HepG2 (cell line): ENCODE results near the gene TIMM44. TPM values are rescaled to one million over a fixed set of nuclear protein-coding genes. Genes with fewer than 3 reads are reported as not detected.

ENCODE experiments used
- RBFOX2 ChIP-seq: fragments of 200-400 bp; formaldehyde crosslinking; IDR thresholded peaks from 2 replicates; pipeline ENCODE4 v1.6.1; 2017; ENCODE audit warnings: low read depth, mild to moderate bottlenecking, low read length
- SUZ12 ChIP-seq: fragments of 150-350 bp; IDR thresholded peaks from 2 replicates; pipeline ENCODE4 v1.6.1; 2014; ENCODE audit warnings: low read depth, low read length
- TEAD2 ChIP-seq: sonication (generic); formaldehyde crosslinking; IDR thresholded peaks from 2 replicates; pipeline ENCODE4 v1.9.0; 2021; ENCODE audit warnings: missing genetic modification reagents
- ZNF572 ChIP-seq: sonication (generic); formaldehyde crosslinking; IDR thresholded peaks from 2 replicates; pipeline ENCODE4 v1.5.1; 2020; ENCODE audit warnings: mild to moderate bottlenecking, missing genetic modification reagents
- ZNF766 ChIP-seq: sonication (generic); formaldehyde crosslinking; IDR thresholded peaks from 2 replicates; pipeline ENCODE4 v1.5.0; 2020; ENCODE audit warnings: missing genetic modification reagents, borderline replicate concordance
- polyA plus RNA-seq, 8 experiments: library from polyadenylated mRNA; depleted of rRNA in 3 of 8; stranded (reverse) in 7 of 8; unstranded in 1 of 8; fragments of >200 nt; fragmentation: Illumina TruSeq in 4 of 8; extraction: Trizol in 4 of 8; gene quantifications; 2 replicates each; pipeline versions ENCODE4 v1.2.1 to v1.2.3, GENCODE V29; 2011 to 2016; ENCODE audit warnings: low read depth in 4 of 8, missing spikeins in 1 of 8, mixed read lengths in 1 of 8; ENCODE audit not compliant: insufficient read depth in 1 of 8
- total RNA-seq, 5 experiments: library from RNA; depleted of rRNA; stranded (reverse); fragments of >200 nt; fragmentation: Illumina TruSeq; extraction: Trizol; gene quantifications; 2 replicates each; pipeline ENCODE4 v1.2.3, GENCODE V29; 2016; ENCODE audit warnings: low read depth in 1 of 5
- TF ChIP-seq, protein P1 (sequence below): sonication (generic); formaldehyde crosslinking; IDR thresholded peaks from 2 replicates; pipeline ENCODE4 v1.4.0; 2020; ENCODE audit warnings: mild to moderate bottlenecking, missing genetic modification reagents
- TF ChIP-seq, protein P2 (sequence below): sonication (generic); formaldehyde crosslinking; IDR thresholded peaks from 2 replicates; pipeline ENCODE4 v1.5.1; 2020; ENCODE audit warnings: mild to moderate bottlenecking, missing genetic modification reagents, moderate library complexity

Gene TIMM44
- total and polyA plus RNA-seq, 2 of the 13 experiments (the other 11 are each of a cell fraction or from before 2014, with no cell fraction given) = 42.9 to 72.6 TPM

DNA sequence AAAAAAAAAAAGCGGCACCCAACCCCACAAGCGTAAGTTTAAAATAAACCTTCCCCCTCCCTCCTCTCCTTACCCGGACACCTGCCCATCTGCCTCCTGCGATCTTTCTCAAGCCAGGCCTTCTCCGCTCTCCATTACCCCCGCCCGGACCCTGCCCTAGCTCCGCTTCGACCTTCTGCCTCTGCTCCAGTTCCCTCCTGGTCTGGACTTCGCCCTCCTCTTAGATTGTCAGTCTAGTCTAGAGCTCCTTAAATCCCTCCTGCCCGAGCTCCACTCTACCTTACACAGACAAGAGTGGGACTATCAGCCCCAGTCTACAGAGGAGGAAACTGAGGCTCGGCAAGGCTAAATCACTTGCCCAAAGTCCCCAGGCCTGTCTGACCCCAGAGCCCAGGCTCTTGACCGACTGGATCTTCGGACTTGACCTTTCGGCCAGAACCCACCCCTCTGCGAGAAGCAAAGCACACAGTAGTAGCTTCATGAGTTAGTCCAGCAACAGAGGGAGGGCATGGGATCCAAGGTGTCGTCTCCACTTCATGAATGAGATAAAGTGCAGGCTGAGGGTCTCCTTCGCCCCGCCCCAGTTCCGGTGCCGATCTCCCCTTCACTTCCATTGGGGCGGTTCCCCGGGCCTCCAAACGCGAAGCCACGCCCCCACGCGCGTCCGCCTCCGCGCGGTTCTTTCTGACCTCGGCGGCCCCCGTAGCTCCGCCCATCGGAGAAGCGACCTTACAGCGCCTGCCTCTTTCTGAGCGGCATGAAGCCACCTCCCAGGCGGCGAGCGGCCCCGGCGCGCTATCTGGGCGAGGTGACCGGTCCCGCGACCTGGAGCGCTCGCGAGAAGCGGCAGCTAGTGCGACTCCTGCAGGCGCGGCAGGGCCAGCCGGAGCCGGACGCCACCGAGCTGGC is 23.6 kb downstream of the TIMM44 start, which contains the start of gene SNAPC2 (continued):
- no peak for TF ChIP-seq TEAD2 (CRISPR knock-in tag)
- TF ChIP-seq RBFOX2 = peak; percentile 92
- peak; percentile 51; the same call in 1 of the 2 replicates for TF ChIP-seq ZNF572 (CRISPR knock-in tag)
- peak; percentile 85; the same call in 1 of the 2 replicates for TF ChIP-seq ZNF766
- TF ChIP-seq, protein P1, sequence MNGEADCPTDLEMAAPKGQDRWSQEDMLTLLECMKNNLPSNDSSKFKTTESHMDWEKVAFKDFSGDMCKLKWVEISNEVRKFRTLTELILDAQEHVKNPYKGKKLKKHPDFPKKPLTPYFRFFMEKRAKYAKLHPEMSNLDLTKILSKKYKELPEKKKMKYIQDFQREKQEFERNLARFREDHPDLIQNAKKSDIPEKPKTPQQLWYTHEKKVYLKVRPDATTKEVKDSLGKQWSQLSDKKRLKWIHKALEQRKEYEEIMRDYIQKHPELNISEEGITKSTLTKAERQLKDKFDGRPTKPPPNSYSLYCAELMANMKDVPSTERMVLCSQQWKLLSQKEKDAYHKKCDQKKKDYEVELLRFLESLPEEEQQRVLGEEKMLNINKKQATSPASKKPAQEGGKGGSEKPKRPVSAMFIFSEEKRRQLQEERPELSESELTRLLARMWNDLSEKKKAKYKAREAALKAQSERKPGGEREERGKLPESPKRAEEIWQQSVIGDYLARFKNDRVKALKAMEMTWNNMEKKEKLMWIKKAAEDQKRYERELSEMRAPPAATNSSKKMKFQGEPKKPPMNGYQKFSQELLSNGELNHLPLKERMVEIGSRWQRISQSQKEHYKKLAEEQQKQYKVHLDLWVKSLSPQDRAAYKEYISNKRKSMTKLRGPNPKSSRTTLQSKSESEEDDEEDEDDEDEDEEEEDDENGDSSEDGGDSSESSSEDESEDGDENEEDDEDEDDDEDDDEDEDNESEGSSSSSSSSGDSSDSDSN = no peak; the same call in 1 of the 2 replicates
- TF ChIP-seq, protein P2, sequence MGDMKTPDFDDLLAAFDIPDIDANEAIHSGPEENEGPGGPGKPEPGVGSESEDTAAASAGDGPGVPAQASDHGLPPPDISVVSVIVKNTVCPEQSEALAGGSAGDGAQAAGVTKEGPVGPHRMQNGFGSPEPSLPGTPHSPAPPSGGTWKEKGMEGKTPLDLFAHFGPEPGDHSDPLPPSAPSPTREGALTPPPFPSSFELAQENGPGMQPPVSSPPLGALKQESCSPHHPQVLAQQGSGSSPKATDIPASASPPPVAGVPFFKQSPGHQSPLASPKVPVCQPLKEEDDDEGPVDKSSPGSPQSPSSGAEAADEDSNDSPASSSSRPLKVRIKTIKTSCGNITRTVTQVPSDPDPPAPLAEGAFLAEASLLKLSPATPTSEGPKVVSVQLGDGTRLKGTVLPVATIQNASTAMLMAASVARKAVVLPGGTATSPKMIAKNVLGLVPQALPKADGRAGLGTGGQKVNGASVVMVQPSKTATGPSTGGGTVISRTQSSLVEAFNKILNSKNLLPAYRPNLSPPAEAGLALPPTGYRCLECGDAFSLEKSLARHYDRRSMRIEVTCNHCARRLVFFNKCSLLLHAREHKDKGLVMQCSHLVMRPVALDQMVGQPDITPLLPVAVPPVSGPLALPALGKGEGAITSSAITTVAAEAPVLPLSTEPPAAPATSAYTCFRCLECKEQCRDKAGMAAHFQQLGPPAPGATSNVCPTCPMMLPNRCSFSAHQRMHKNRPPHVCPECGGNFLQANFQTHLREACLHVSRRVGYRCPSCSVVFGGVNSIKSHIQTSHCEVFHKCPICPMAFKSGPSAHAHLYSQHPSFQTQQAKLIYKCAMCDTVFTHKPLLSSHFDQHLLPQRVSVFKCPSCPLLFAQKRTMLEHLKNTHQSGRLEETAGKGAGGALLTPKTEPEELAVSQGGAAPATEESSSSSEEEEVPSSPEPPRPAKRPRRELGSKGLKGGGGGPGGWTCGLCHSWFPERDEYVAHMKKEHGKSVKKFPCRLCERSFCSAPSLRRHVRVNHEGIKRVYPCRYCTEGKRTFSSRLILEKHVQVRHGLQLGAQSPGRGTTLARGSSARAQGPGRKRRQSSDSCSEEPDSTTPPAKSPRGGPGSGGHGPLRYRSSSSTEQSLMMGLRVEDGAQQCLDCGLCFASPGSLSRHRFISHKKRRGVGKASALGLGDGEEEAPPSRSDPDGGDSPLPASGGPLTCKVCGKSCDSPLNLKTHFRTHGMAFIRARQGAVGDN (CRISPR knock-in tag) = peak; percentile 86
- TF ChIP-seq SUZ12 = no peak
